Fibroblast of villous mesenchyme (primary cell): ENCODE data around the gene EML2. TPM values are rescaled to one million over a fixed set of nuclear protein-coding genes. Genes with fewer than 3 reads are reported as not detected.
"Not testable (repeated sequence)": the region's sequence is repeated elsewhere in the genome, so short reads cannot be mapped to it uniquely, and the experiment has no call there.

Experiments
- DNase-seq: peaks from one replicate; pipeline ENCODE4 v3.0.0-alpha.2; 2010; ENCODE audit warnings: low read depth
- H3K4me3 ChIP-seq: 2 replicates; pipeline ENCODE4 v1.5.1; 2011; ENCODE audit warnings: low read depth, mild to moderate bottlenecking, low read length
- total RNA-seq: library from RNA; depleted of rRNA; stranded (reverse); fragments of >200 nt; gene quantifications from 2 replicates; pipeline ENCODE4 v1.2.3, GENCODE V29; 2012
- TF ChIP-seq, protein P1 (sequence below): IDR thresholded peaks from 2 replicates; pipeline ENCODE4 v1.5.1; 2012; ENCODE audit warnings: low read depth, mild to moderate bottlenecking, low read length; ENCODE audit not compliant: insufficient read depth

EML2 gene
- total RNA-seq: 17.7 and 31.5 TPM in 2 replicates

- peak within 1 kb of the TSS; percentile 70 for H3K4me3 ChIP-seq
- TF ChIP-seq, protein P1, sequence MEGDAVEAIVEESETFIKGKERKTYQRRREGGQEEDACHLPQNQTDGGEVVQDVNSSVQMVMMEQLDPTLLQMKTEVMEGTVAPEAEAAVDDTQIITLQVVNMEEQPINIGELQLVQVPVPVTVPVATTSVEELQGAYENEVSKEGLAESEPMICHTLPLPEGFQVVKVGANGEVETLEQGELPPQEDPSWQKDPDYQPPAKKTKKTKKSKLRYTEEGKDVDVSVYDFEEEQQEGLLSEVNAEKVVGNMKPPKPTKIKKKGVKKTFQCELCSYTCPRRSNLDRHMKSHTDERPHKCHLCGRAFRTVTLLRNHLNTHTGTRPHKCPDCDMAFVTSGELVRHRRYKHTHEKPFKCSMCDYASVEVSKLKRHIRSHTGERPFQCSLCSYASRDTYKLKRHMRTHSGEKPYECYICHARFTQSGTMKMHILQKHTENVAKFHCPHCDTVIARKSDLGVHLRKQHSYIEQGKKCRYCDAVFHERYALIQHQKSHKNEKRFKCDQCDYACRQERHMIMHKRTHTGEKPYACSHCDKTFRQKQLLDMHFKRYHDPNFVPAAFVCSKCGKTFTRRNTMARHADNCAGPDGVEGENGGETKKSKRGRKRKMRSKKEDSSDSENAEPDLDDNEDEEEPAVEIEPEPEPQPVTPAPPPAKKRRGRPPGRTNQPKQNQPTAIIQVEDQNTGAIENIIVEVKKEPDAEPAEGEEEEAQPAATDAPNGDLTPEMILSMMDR: peak; percentile 17
- peak; percentile 37 for DNase-seq
These were observed at the start of gene EML2 for GRCh38 chr19:45638930-45639729. Gene EML2, minus strand, starts transcription at chr19:45639397. Its CDS starts 21 bp downstream, at chr19:45639376.

DNA sequence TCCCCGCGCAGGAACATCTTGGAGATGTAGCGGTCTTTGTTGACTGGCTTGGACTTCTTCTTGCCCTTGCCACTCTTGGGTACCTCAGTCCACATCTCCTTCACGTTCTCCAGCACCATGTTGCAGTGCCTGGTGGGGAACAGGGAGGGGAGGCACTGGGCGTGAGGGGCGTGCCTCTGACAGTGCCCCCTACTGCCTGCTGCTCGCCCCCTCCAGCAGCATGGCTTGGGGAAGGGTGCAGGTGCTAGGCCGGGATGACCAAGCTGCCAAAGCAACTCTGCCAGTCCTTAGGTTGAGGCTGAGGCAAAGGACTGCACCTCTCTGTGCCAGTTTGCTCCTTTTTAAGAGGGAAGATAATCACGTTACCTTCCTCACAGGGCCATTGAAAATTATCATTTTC, 48.4 kb upstream of the EML2 start:
- TF ChIP-seq, protein P1: no peak
- no peak for DNase-seq
- no peak overlapping the region for H3K4me3 ChIP-seq

- DNase-seq, H3K4me3 ChIP-seq: not testable (repeated sequence)
These were observed 45.8 kb upstream of the EML2 start for GRCh38 chr19:45685045-45685444.

- TF ChIP-seq, protein P1: no peak
- DNase-seq: no peak
- no peak overlapping the region for H3K4me3 ChIP-seq
These were observed 43.7 kb upstream of the EML2 start for GRCh38 chr19:45682908-45683307.

DNA sequence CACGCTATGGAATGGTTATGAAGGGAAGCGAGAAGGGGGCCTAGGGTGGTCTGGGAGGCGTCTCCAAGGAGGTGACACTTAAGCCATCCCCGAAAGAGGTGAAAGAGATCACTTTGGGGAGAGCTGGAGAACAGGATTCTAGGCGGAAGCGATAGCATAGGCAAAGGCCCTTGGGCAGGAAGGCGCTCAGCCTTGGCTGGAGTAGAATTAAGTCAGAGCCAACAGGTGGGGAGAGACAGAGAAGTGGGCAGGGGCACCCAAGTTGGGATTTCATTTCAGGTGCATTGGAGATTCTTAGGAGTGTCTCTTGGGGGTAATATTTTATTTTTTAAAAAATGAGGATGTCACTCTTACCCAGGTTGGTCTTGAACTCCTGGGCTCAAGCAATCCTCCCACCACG, 42.9 kb upstream of the EML2 start:
- no peak for DNase-seq
- TF ChIP-seq, protein P1: no peak
- no peak overlapping the region for H3K4me3 ChIP-seq

- DNase-seq: peak; percentile 77
- TF ChIP-seq, protein P1: peak; percentile 97
These were observed 42.3 kb upstream of the EML2 start for GRCh38 chr19:45681391-45682015.

More at GRCh38 chr19:45681391-45682015, 42.3 kb upstream of the EML2 start:
- H3K4me3 ChIP-seq: peak overlapping the region; percentile 49
